Liver (tissue), 9 donors: Measurements from ENCODE around the gene PDGFA. TPM values are rescaled to one million over a fixed set of nuclear protein-coding genes. Genes with fewer than 3 reads are reported as not detected.

Experiments used
- DNase-seq: peaks from one replicate; pipeline ENCODE4 v3.0.0-alpha.2; 2017; ENCODE audit warnings: low spot score
- H3K27ac ChIP-seq, 2 donors: one replicate each; pipeline ENCODE4 v1.7.0; 2013; ENCODE audit warnings: inconsistent platforms in 2 of 2, low read length in 2 of 2, control low read depth in 1 of 2, low read depth in 1 of 2, mild to moderate bottlenecking in 1 of 2
- H3K27me3 ChIP-seq, 4 donors: one replicate each; pipeline versions ENCODE4 v1.6.1 to v1.7.0; 2013; ENCODE audit warnings: low read length in 3 of 4, inconsistent platforms in 1 of 4, mild to moderate bottlenecking in 1 of 4, moderate library complexity in 1 of 4; ENCODE audit not compliant: control insufficient read depth in 4 of 4, insufficient read depth in 4 of 4
- H3K36me3 ChIP-seq, 4 donors: one replicate each; pipeline versions ENCODE4 v1.6.1 to v1.7.0; 2013; ENCODE audit warnings: low read length in 3 of 4, mild to moderate bottlenecking in 3 of 4, low read depth in 1 of 4, moderate library complexity in 1 of 4; ENCODE audit not compliant: control insufficient read depth in 4 of 4, insufficient read depth in 3 of 4
- H3K4me1 ChIP-seq, 4 donors: one replicate each; pipeline versions ENCODE4 v1.6.1 to v1.7.0; 2013; ENCODE audit warnings: low read length in 3 of 4, mild to moderate bottlenecking in 3 of 4, moderate library complexity in 1 of 4; ENCODE audit not compliant: control insufficient read depth in 4 of 4, insufficient read depth in 4 of 4
- H3K4me3 ChIP-seq, 3 donors: one replicate each; pipeline versions ENCODE4 v1.6.1 to v1.7.0; 2013; ENCODE audit warnings: low read length in 3 of 3, control low read depth in 1 of 3, low read depth in 1 of 3, mild to moderate bottlenecking in 1 of 3
- H3K9ac ChIP-seq, 2 donors: one replicate each; pipeline ENCODE4 v1.7.0; 2013; ENCODE audit warnings: low read length in 2 of 2, mild to moderate bottlenecking in 2 of 2, moderate library complexity in 2 of 2, control low read depth in 1 of 2, low read depth in 1 of 2
- H3K9me3 ChIP-seq, 4 donors: one replicate each; pipeline versions ENCODE4 v1.6.1 to v1.7.0; 2013; ENCODE audit warnings: low read length in 3 of 4; ENCODE audit not compliant: control insufficient read depth in 4 of 4
- ATF3 ChIP-seq: IDR thresholded peaks from 2 replicates; pipeline ENCODE4 v1.6.1; 2016; ENCODE audit warnings: antibody characterized with exemption
- CTCF ChIP-seq: fragments of 150-350 bp; IDR thresholded peaks from 2 replicates; pipeline ENCODE4 v1.5.1; 2017; ENCODE audit warnings: improper control_type of control experiment, low read depth, low read length; ENCODE audit not compliant: missing input control
- EGR1 ChIP-seq, 2 donors: IDR thresholded peaks; 2 replicates each; pipeline ENCODE4 v1.6.1; 2016 to 2018; ENCODE audit warnings: antibody characterized with exemption in 2 of 2, low read depth in 2 of 2
- FOXA1 ChIP-seq: IDR thresholded peaks from 2 replicates; pipeline ENCODE4 v1.6.1; 2016; ENCODE audit warnings: antibody characterized with exemption
- FOXA2 ChIP-seq: IDR thresholded peaks from 2 replicates; pipeline ENCODE4 v1.6.1; 2016; ENCODE audit warnings: antibody characterized with exemption
- GABPA ChIP-seq, 2 donors: IDR thresholded peaks in 1 of 2; conservative IDR thresholded peaks in 1 of 2; 2 replicates each; pipeline ENCODE4 v1.6.1; 2016; ENCODE audit warnings: antibody characterized with exemption in 2 of 2, mild to moderate bottlenecking in 1 of 2, moderate library complexity in 1 of 2
- HNF4A ChIP-seq, 2 donors: conservative IDR thresholded peaks; 2 replicates each; pipeline ENCODE4 v1.6.1; 2016; ENCODE audit warnings: antibody characterized with exemption in 2 of 2, mild to moderate bottlenecking in 2 of 2
- JUND ChIP-seq, 2 donors: IDR thresholded peaks; 2 replicates each; pipeline ENCODE4 v1.6.1; 2016; ENCODE audit warnings: antibody characterized with exemption in 2 of 2
- RAD21 ChIP-seq, 2 donors: IDR thresholded peaks; 2 replicates each; pipeline ENCODE4 v1.6.1; 2016; ENCODE audit warnings: antibody characterized with exemption in 2 of 2, mild to moderate bottlenecking in 2 of 2
- REST ChIP-seq: IDR thresholded peaks from 2 replicates; pipeline ENCODE4 v1.6.1; 2016; ENCODE audit warnings: antibody characterized with exemption, mild to moderate bottlenecking
- RXRA ChIP-seq, 2 donors: IDR thresholded peaks; 2 replicates each; pipeline ENCODE4 v1.6.1; 2017 to 2018; ENCODE audit warnings: antibody characterized with exemption in 2 of 2, mild to moderate bottlenecking in 1 of 2
- TAF1 ChIP-seq: conservative IDR thresholded peaks from 2 replicates; pipeline ENCODE4 v1.6.1; 2016; ENCODE audit warnings: antibody characterized with exemption, mild to moderate bottlenecking
- YY1 ChIP-seq: IDR thresholded peaks from 2 replicates; pipeline ENCODE4 v1.6.1; 2016; ENCODE audit warnings: antibody characterized with exemption, mild to moderate bottlenecking
- ZBTB33 ChIP-seq: IDR thresholded peaks from 2 replicates; pipeline ENCODE4 v1.6.1; 2016; ENCODE audit warnings: antibody characterized with exemption
- WGBS: extraction: QIAGEN DNeasy Blood & Tissue Kit; methylation state at CpG from one replicate; pipeline ENCODE4 v1.1.7; 2013; 5-methylcytosine and 5-hydroxymethylcytosine counted together
- polyA plus RNA-seq, 2 donors: library from polyadenylated mRNA; stranded (reverse) in 1 of 2; unstranded in 1 of 2; fragments of 200-250 nt in 1 of 2; fragments of >200 nt in 1 of 2; fragmentation: Nextera tagmentation in 1 of 2; extraction: Ambion mirVana in 1 of 2; gene quantifications; one replicate each; pipeline versions ENCODE4 v1.2.1 to v1.2.3, GENCODE V29; 2013 to 2015
- total RNA-seq, 2 donors: library from RNA; depleted of rRNA; stranded (reverse); fragments of >200 nt; gene quantifications; one replicate each; pipeline ENCODE4 v1.2.3, GENCODE V29; 2014
- TF ChIP-seq, protein P1 (sequence below): IDR thresholded peaks from 2 replicates; pipeline ENCODE4 v1.6.1; 2016; ENCODE audit warnings: antibody characterized with exemption
- donor health status: healthy.
- donor health status: healthy.
- donor health status: healthy.
- donor health status: healthy.
- donor health status: healthy.

Gene PDGFA
- total and polyA plus RNA-seq, 4 donors, result 1.4 to 5.1 (median 2.0) TPM

DNA sequence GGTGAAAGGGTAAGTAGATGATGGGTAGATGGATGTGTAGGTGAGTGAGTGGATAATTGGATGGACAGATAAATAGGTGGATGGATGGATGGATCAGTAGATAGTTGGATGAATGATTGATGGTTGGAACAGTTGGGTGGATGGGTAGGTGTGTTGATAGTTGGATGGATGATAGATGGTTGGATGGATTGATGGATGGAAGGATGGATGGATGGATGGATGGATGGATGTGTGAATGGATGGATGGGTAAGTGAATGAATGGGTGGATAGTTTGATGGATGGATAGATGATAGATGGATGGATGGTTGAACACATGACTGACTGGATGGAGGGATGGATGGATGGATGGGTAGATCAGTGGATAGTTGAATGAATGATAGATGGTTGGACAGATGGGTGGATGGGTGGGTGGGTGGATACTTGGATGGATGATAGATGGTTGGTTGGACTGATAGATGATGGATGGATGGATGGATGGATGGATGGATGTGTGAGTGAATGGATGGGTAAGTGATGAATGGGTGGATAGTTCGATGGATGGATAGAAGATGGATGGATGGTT is 37.0 kb downstream of the PDGFA start (continued):
- TF ChIP-seq RXRA (IDR thresholded peaks at IDR 0.05), result no peak

DNA sequence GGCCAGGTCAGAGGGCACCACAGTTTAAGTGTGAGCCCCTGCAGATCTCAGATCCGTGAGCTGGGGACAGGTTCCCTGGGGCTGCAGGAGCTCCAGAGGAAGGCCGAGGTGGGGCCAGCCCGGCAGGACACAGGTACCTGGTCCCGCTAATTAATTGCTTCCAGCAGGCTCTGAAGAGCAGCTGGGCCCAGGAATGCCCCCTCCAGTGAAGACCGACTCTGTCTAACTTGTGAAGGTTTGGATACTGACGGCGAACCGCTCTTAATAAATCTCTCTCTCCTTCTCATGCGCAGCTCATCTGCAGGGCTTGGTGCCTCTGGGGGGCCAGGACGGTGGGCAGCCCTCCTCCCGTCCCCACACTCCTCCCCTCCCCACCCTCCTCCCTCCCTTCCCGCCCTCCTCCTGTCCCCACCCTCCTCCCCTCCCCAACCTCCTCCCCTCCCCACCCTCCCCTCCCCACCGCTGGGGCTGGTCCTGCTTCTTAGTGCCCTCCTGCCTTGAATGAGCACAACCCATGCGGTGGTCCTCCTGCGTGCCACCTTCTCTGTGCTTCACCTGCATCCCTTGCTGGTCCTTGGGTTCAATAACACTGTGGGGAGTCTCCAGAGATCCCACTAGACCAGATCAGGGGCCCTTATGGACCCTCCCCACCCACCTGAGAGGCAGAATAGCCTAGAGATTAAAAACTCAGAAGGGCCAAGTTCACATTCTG is 38.3 kb downstream of the PDGFA start:
- Histone ChIP-seq H3K9ac (no peak overlapping the region), H3K4me3 (no peak overlapping the region), H3K36me3 (no peaks in the 10 kb centered on the region), H3K27ac (no peak overlapping the region), H3K27me3 (peaks cover 0 to 7% (median 0%) of the 10 kb centered on the region in 4 donors), H3K9me3 (no peaks in the 10 kb centered on the region), H3K4me1 (no peaks in the 10 kb centered on the region)
- no peak for DNase-seq
- WGBS, result 85% methylated on average over 15 of the region's 15 CpGs
- TF ChIP-seq FOXA2 (no peak), REST (no peak), CTCF (no peak), RXRA (IDR thresholded peaks at IDR 0.05) (no peak), ZBTB33 (no peak), EGR1 (IDR thresholded peaks at IDR 0.05; ENCODE audit: low read depth in 2 of 2) (no peak), GABPA (IDR thresholded peaks at IDR 0.05 in 1 of 2, conservative IDR thresholded peaks at IDR 0.05 in 1 of 2) (no peak), JUND (IDR thresholded peaks at IDR 0.05) (no peak), ATF3 (no peak), HNF4A (conservative IDR thresholded peaks at IDR 0.05) (no peak), YY1 (no peak), TAF1 (no peak), FOXA1 (no peak), RAD21 (IDR thresholded peaks at IDR 0.05) (no peak)
- TF ChIP-seq, protein P1, sequence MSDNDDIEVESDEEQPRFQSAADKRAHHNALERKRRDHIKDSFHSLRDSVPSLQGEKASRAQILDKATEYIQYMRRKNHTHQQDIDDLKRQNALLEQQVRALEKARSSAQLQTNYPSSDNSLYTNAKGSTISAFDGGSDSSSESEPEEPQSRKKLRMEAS, result no peak
